Sigmoid colon (tissue), 7 donors: Measurements from ENCODE around the gene OR52W1. TPM values are rescaled to one million over a fixed set of nuclear protein-coding genes. Genes with fewer than 3 reads are reported as not detected.

Experiments
- DNase-seq: peaks from one replicate; pipeline ENCODE4 v3.0.0-alpha.2; 2019
- H3K27ac ChIP-seq, 4 donors: fragments of 200-600 bp; sonication (generic); one replicate each; pipeline ENCODE4 v1.5.1; 2016 to 2019; ENCODE audit warnings: mild to moderate bottlenecking in 1 of 4
- H3K27me3 ChIP-seq, 3 donors: fragments of 200-600 bp; sonication (generic); one replicate each; pipeline ENCODE4 v1.5.1; 2019; ENCODE audit warnings: mild to moderate bottlenecking in 1 of 3
- H3K36me3 ChIP-seq, 4 donors: fragments of 200-600 bp; sonication (generic); one replicate each; pipeline ENCODE4 v1.5.1; 2016 to 2019
- H3K4me1 ChIP-seq, 4 donors: fragments of 200-600 bp; sonication (generic); one replicate each; pipeline ENCODE4 v1.5.1; 2017 to 2019
- H3K4me3 ChIP-seq, 4 donors: fragments of 200-600 bp; sonication (generic); one replicate each; pipeline ENCODE4 v1.5.1; 2017 to 2019; ENCODE audit warnings: mild to moderate bottlenecking in 2 of 4, moderate library complexity in 1 of 4
- H3K9me3 ChIP-seq, 4 donors: fragments of 200-600 bp in 3 of 4; sonication (generic) in 3 of 4; one replicate each; pipeline versions ENCODE4 v1.5.1 to v1.6.1; 2013 to 2019
- CTCF ChIP-seq, 4 experiments: fragments of 450-650 bp in 3 of 4; fragments of 200-600 bp in 1 of 4; IDR thresholded peaks; one replicate each; pipeline ENCODE4 v1.5.1; 2016 to 2019; ENCODE audit warnings: antibody characterized with exemption in 4 of 4, mild to moderate bottlenecking in 3 of 4, moderate library complexity in 2 of 4
- EP300 ChIP-seq, 4 donors: sonication (generic); formaldehyde crosslinking; IDR thresholded peaks; one replicate each; pipeline ENCODE4 v1.6.1; 2017; ENCODE audit warnings: antibody characterized with exemption in 4 of 4
- POLR2A ChIP-seq, 2 donors: fragments of 450-650 bp; IDR thresholded peaks; one replicate each; pipeline ENCODE4 v1.6.1; 2016; ENCODE audit warnings: antibody characterized with exemption in 2 of 2, mild to moderate bottlenecking in 2 of 2, moderate library complexity in 2 of 2
- POLR2AphosphoS5 ChIP-seq, 4 donors: sonication (generic); formaldehyde crosslinking; IDR thresholded peaks; one replicate each; pipeline ENCODE4 v1.6.1; 2017; ENCODE audit warnings: antibody characterized with exemption in 4 of 4
- WGBS, 2 donors: extraction: QIAGEN DNeasy Blood & Tissue Kit; methylation state at CpG; one replicate each; pipeline ENCODE4 v1.1.7; 2013; 5-methylcytosine and 5-hydroxymethylcytosine counted together
- intact Hi-C: fragments of 100-400 bp; cut with DNase I; formaldehyde crosslinking; loops from one replicate; pipeline ENCODE4 v1.15.1; 2023
- polyA plus RNA-seq, 3 donors: library from polyadenylated mRNA; stranded (reverse); fragments of 200-250 nt; gene quantifications; one replicate each; pipeline ENCODE4 v1.2.3, GENCODE V29; 2013
- total RNA-seq, 4 donors: library from RNA; depleted of rRNA; stranded (reverse); fragments of >200 nt; gene quantifications; one replicate each; pipeline ENCODE4 v1.1.0, GENCODE V29; 2016
- donor health status: healthy with polysubstance abuse.
- donor health status: Bipolar disorder and iron deficiency.
- donor health status: healthy.

Gene OR52W1
- total and polyA plus RNA-seq, 7 donors: not detected

DNA sequence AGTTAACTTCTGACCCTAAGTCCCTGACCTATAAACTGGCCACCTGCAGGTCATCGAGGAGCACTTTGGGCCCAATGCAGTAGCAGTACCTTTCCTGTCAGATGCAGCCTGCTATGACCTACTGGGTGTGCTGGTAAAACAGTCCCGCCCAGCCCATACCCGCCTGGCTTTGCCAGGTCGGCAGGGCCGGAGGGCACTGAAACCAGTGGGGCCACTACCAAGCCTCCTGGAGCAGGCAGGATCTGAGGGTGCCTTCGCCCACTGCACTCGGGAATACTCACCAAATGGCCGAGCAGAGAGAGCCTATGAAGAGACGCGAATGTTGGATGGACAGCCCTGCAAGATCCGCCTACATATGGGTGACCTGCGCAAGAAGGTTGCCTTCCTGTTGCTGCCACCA is 10.8 kb downstream of the OR52W1 start:
- WGBS, 2 donors: 96 to 97% methylated on average over 12 of the region's 12 CpGs

GRCh38 chr11:6210274-6210955 is 11.4 kb downstream of the OR52W1 start:
- H3K4me3 ChIP-seq: no peak overlapping the region
- H3K27ac ChIP-seq: no peak overlapping the region
- TF ChIP-seq CTCF (IDR thresholded peaks at IDR 0.05) (no peak), POLR2AphosphoS5 (IDR thresholded peaks at IDR 0.05) (no peak), EP300 (IDR thresholded peaks at IDR 0.05) (no peak), POLR2A (IDR thresholded peaks at IDR 0.05) (no peak)
- WGBS, 2 donors: 96 to 97% methylated on average over 9 of the region's 9 CpGs
- no peak for DNase-seq
- intact Hi-C loops: no loop called here
- H3K4me1 ChIP-seq: peaks cover 0 to 15% (median 5%) of the 10 kb centered on the region in 4 donors
- no peaks in the 10 kb centered on the region for H3K27me3 ChIP-seq
- H3K9me3 ChIP-seq: no peaks in the 10 kb centered on the region
- peaks cover 3 to 69% (median 21%) of the 10 kb centered on the region in 4 donors for H3K36me3 ChIP-seq

More for the DNA sequence above, 10.8 kb downstream of the OR52W1 start:
- Histone ChIP-seq H3K36me3 (peaks cover 0 to 68% (median 21%) of the 10 kb centered on the region in 4 donors), H3K4me1 (peaks cover 0 to 15% (median 5%) of the 10 kb centered on the region in 4 donors), H3K27ac (no peak overlapping the region), H3K9me3 (no peaks in the 10 kb centered on the region), H3K27me3 (no peaks in the 10 kb centered on the region), H3K4me3 (no peak overlapping the region)
- TF ChIP-seq POLR2AphosphoS5 (IDR thresholded peaks at IDR 0.05) (no peak), EP300 (IDR thresholded peaks at IDR 0.05) (no peak)
- intact Hi-C loops: no loop called here
- no peak for DNase-seq

- intact Hi-C loops: no loop called here
- peaks cover 24 to 95% (median 54%) of the 10 kb centered on the region in 4 donors for H3K36me3 ChIP-seq
Measured at GRCh38 chr11:6214530-6214929, 15.5 kb downstream of the OR52W1 start.

DNA sequence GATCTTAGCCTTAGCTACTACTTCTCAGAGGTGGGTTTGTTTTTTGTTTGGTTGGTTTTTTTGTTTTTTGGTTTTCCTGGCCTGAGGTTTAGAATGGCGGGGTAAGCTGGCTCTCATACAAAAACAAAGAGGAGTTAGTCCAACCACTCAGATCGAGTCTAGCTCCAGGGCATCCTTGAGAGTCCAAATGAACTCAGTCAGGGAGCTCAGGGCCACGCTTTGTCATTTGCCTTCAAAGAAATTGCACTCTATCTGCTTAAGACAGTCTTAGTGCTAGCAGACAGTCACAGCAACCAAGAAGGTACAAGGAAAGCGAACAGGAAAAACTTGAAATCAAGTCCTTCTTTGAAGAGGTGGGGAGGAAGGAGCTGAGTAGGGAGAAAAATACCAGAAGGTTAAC is 17.5 kb downstream of the OR52W1 start:
- peaks cover 24 to 93% (median 45%) of the 10 kb centered on the region in 4 donors for H3K36me3 ChIP-seq
- no peak for TF ChIP-seq POLR2AphosphoS5 (IDR thresholded peaks at IDR 0.05)
- TF ChIP-seq CTCF (IDR thresholded peaks at IDR 0.05): no peak
- TF ChIP-seq EP300 (IDR thresholded peaks at IDR 0.05): no peak
- TF ChIP-seq POLR2A (IDR thresholded peaks at IDR 0.05): no peak
- no peaks in the 10 kb centered on the region for H3K27me3 ChIP-seq
- H3K4me3 ChIP-seq: no peak overlapping the region
- H3K27ac ChIP-seq: no peak overlapping the region
- DNase-seq: no peak
- intact Hi-C loops: no loop called here
- no peaks in the 10 kb centered on the region for H3K4me1 ChIP-seq
- WGBS, 2 donors: 92 to 95% methylated on average over 4 of the region's 4 CpGs
- no peaks in the 10 kb centered on the region for H3K9me3 ChIP-seq

More at GRCh38 chr11:6214530-6214929, 15.5 kb downstream of the OR52W1 start:
- no peak for TF ChIP-seq CTCF (IDR thresholded peaks at IDR 0.05)
- no peak for TF ChIP-seq POLR2A (IDR thresholded peaks at IDR 0.05)
- no peak for TF ChIP-seq POLR2AphosphoS5 (IDR thresholded peaks at IDR 0.05)
- no peak for TF ChIP-seq EP300 (IDR thresholded peaks at IDR 0.05)
- DNase-seq: no peak
- H3K9me3 ChIP-seq: no peaks in the 10 kb centered on the region
- H3K27me3 ChIP-seq: no peaks in the 10 kb centered on the region
- no peak overlapping the region for H3K27ac ChIP-seq
- 96 to 97% methylated on average over 10 of the region's 10 CpGs for WGBS, 2 donors
- no peak overlapping the region for H3K4me3 ChIP-seq
- no peaks in the 10 kb centered on the region for H3K4me1 ChIP-seq

- Histone ChIP-seq H3K27me3 (no peaks in the 10 kb centered on the region), H3K4me1 (no peaks in the 10 kb centered on the region), H3K27ac (no peak overlapping the region), H3K9me3 (no peaks in the 10 kb centered on the region), H3K36me3 (peaks cover 30 to 93% (median 51%) of the 10 kb centered on the region in 4 donors), H3K4me3 (no peak overlapping the region)
- TF ChIP-seq CTCF (IDR thresholded peaks at IDR 0.05) (no peak), EP300 (IDR thresholded peaks at IDR 0.05) (no peak), POLR2AphosphoS5 (IDR thresholded peaks at IDR 0.05) (no peak), POLR2A (IDR thresholded peaks at IDR 0.05) (no peak)
- WGBS, 2 donors: 93 to 95% methylated on average over 19 of the region's 19 CpGs
- intact Hi-C loops: no loop called here
- DNase-seq: no peak
Measured at GRCh38 chr11:6217722-6218121, 18.7 kb downstream of the OR52W1 start.
